NCI-H460 (cell line): ENCODE results near the gene PYGO2. TPM values are rescaled to one million over a fixed set of nuclear protein-coding genes. Genes with fewer than 3 reads are reported as not detected.
"Not testable (repeated sequence)": the region's sequence is repeated elsewhere in the genome, so short reads cannot be mapped to it uniquely, and the experiment has no call there.

Experiments
- DNase-seq: peaks from one replicate; pipeline ENCODE4 v3.0.0-alpha.2; 2016; ENCODE audit warnings: low read depth; ENCODE audit errors: extremely low read depth
- total RNA-seq: library from RNA; depleted of rRNA; stranded (reverse); fragments of >200 nt; shearing (Covaris generic); gene quantifications from 2 replicates; pipeline ENCODE4 v1.2.3, GENCODE V29; 2014

PYGO2 gene
- total RNA-seq, 1 experiment from 2014 or later: 33.5 TPM

GRCh38 chr1:154983776-154984466, 22.3 kb upstream of the PYGO2 start:
- no peak for DNase-seq

GRCh38 chr1:154982897-154983648, 21.5 kb upstream of the PYGO2 start, which contains the start of gene FLAD1:
Gene FLAD1 (plus strand): TSS chr1:154983344. CDS start chr1:154983695, 351 bp downstream.
- DNase-seq: peak; percentile 100

- DNase-seq: no peak
Measured at GRCh38 chr1:154982341-154982740, 20.8 kb upstream of the PYGO2 start.

GRCh38 chr1:154978360-154978759, 16.8 kb upstream of the PYGO2 start:
- no peak for DNase-seq

GRCh38 chr1:154977762-154978161, 16.2 kb upstream of the PYGO2 start:
- not testable (repeated sequence) for DNase-seq

GRCh38 chr1:154975409-154976059, 14.0 kb upstream of the PYGO2 start:
- DNase-seq: peak; percentile 35

- DNase-seq: peak; percentile 99
Measured at GRCh38 chr1:154974808-154975408, 13.3 kb upstream of the PYGO2 start.

GRCh38 chr1:154974102-154974807, 12.7 kb upstream of the PYGO2 start, which contains the start of gene CKS1B:
Gene CKS1B (plus strand): TSS chr1:154974681. CDS start chr1:154974746, 65 bp downstream.
- DNase-seq: peak; percentile 100

- peak; percentile 100 for DNase-seq
Measured at GRCh38 chr1:154973344-154974101, 11.9 kb upstream of the PYGO2 start.

GRCh38 chr1:154972517-154973343, 11.1 kb upstream of the PYGO2 start:
- DNase-seq: peak; percentile 99

GRCh38 chr1:154972213-154972516, 10.6 kb upstream of the PYGO2 start:
- no peak for DNase-seq

- DNase-seq: peak; percentile 73
Measured at GRCh38 chr1:154971341-154971998, 9.9 kb upstream of the PYGO2 start.

- DNase-seq: peak; percentile 98
Measured at GRCh38 chr1:154970631-154971340, 9.2 kb upstream of the PYGO2 start, which contains the start of gene SHC1. Gene SHC1 (minus strand): TSS chr1:154970747. CDS start chr1:154970526, 221 bp downstream.

GRCh38 chr1:154969860-154970452, 8.4 kb upstream of the PYGO2 start:
- DNase-seq: no peak

- no peak for DNase-seq
Measured at GRCh38 chr1:154969246-154969645, 7.7 kb upstream of the PYGO2 start.

- no peak for DNase-seq
Measured at GRCh38 chr1:154968731-154969130, 7.1 kb upstream of the PYGO2 start.

GRCh38 chr1:154967331-154967950, 5.9 kb upstream of the PYGO2 start:
- no peak for DNase-seq
